Endometrium (tissue), 2 donors: Measurements from ENCODE around the gene HRC.
"Not testable (repeated sequence)": the region's sequence is repeated elsewhere in the genome, so short reads cannot be mapped to it uniquely, and the experiment has no call there.

Experiments
- FAIRE-seq: peaks from 2 replicates; lab custom pipeline; 2012; peaks lifted over from hg19 to GRCh38; lab: Jason Lieb, UNC
- donor health status: control.
- donor health status: control.

HRC gene

GRCh38 chr19:49155005-49155819 is at the start of gene HRC:
Gene HRC (minus strand): TSS chr19:49155396. CDS start chr19:49155237, 159 bp downstream.
- FAIRE-seq = no peak

GRCh38 chr19:49201042-49201441 is 45.8 kb upstream of the HRC start:
- FAIRE-seq = no peak

- no peak for FAIRE-seq
Measured at GRCh38 chr19:49200238-49200862, 45.2 kb upstream of the HRC start.

- FAIRE-seq = no peak
Measured at GRCh38 chr19:49196527-49197240, 41.5 kb upstream of the HRC start.

- FAIRE-seq = no peak
Measured at GRCh38 chr19:49194408-49194807, 39.2 kb upstream of the HRC start.

- FAIRE-seq = no peak
Measured at GRCh38 chr19:49193822-49194394, 38.7 kb upstream of the HRC start.

GRCh38 chr19:49190781-49191180 is 35.6 kb upstream of the HRC start:
- no peak for FAIRE-seq

GRCh38 chr19:49189259-49189658 is 34.1 kb upstream of the HRC start:
- no peak for FAIRE-seq

GRCh38 chr19:49188626-49189200 is 33.5 kb upstream of the HRC start:
- FAIRE-seq = no peak

- no peak for FAIRE-seq
Measured at GRCh38 chr19:49186108-49186507, 30.9 kb upstream of the HRC start.

GRCh38 chr19:49182848-49183375 is 27.7 kb upstream of the HRC start:
- no peak for FAIRE-seq

- FAIRE-seq = not testable (repeated sequence)
Measured at GRCh38 chr19:49182010-49182847, 27.0 kb upstream of the HRC start.

GRCh38 chr19:49180659-49181058 is 25.5 kb upstream of the HRC start:
- FAIRE-seq = no peak

GRCh38 chr19:49173198-49173597 is 18.0 kb upstream of the HRC start:
- FAIRE-seq = no peak

GRCh38 chr19:49168421-49168820 is 13.2 kb upstream of the HRC start:
- FAIRE-seq = no peak

GRCh38 chr19:49167857-49168409 is 12.7 kb upstream of the HRC start:
- no peak for FAIRE-seq

GRCh38 chr19:49165865-49166301 is 10.7 kb upstream of the HRC start:
- no peak for FAIRE-seq

- FAIRE-seq = no peak
Measured at GRCh38 chr19:49165111-49165750, 10.0 kb upstream of the HRC start.

- no peak for FAIRE-seq
Measured at GRCh38 chr19:49161987-49162386, 6.8 kb upstream of the HRC start.
